Bone marrow (tissue), 2 donors: ENCODE results near the gene NINL.
"Not testable (repeated sequence)": the region's sequence is repeated elsewhere in the genome, so short reads cannot be mapped to it uniquely, and the experiment has no call there.

ENCODE experiments used
- DNase-seq, 2 donors: peaks; one replicate each; lab custom pipeline; 2025; lab: John Stamatoyannopoulos, UW

NINL gene

GRCh38 chr20:25484224-25484846, 101.0 kb downstream of the NINL start:
- DNase-seq = no peak

DNA sequence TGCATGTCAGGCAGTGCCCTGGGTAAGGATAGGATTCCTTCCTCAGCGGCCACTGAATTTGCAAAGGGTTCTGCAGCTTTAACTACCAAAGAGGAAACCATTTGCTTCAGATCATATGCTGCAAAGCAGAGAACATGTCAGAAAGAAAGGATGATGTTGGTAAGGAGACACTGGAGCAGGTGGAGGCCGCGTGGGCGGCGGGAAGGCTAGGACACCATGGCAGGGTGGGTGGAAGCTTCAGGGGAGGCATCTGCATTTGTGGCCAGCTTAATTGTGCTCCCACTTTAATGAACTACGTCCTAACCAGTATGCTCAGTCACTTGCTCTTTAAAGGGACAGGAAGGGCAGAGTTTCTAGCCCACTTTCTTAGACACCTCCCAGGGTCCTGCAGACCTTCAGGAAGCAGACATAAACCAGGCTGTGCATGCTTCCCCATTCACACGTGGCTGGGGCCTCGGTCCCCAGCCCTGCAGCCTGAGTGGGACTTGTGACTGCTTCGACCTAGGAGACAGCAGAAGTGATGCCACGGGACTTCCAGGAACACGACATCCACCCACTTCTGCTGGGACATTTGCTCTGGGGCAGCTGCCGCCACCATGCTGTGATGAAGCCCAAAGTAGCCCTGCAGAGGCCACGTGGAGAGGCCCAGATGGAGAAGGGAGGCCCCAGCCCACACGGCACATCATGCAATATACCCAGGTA, 101.7 kb downstream of the NINL start:
- no peak for DNase-seq

GRCh38 chr20:25481918-25482253, 103.4 kb downstream of the NINL start:
- no peak for DNase-seq

GRCh38 chr20:25481235-25481917, 104.0 kb downstream of the NINL start:
- DNase-seq = no peak

GRCh38 chr20:25480797-25481196, 104.5 kb downstream of the NINL start:
- no peak for DNase-seq

DNA sequence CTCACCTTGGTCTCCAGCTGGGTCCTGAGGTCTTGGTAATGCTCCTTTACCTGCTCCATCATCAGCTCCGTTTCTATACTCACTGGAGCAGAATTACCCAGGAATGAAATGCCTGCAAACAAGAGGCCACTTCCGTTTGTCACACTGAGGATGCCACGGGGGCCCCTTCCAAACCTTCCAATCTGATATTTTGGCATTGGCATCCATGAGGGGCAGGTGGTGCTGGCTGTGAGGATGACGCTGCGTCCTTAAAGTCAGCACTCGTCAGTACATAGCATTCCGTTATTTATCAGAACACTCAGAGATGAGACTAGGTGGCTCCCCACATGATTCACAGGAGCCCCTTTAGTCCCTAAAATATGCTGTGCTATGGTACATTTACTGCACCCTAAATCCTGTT, 105.2 kb downstream of the NINL start:
- DNase-seq = no peak

- DNase-seq = no peak
These were observed 105.7 kb downstream of the NINL start for GRCh38 chr20:25479638-25480037.

GRCh38 chr20:25478889-25479568, 106.3 kb downstream of the NINL start:
- DNase-seq = no peak

- DNase-seq = no peak
These were observed 108.1 kb downstream of the NINL start for GRCh38 chr20:25477014-25477882.

- DNase-seq = no peak
These were observed 109.0 kb downstream of the NINL start for GRCh38 chr20:25476106-25477013.

GRCh38 chr20:25473297-25473696, 112.0 kb downstream of the NINL start:
- DNase-seq = not testable (repeated sequence)

GRCh38 chr20:25471020-25471419, 114.3 kb downstream of the NINL start:
- no peak for DNase-seq

DNA sequence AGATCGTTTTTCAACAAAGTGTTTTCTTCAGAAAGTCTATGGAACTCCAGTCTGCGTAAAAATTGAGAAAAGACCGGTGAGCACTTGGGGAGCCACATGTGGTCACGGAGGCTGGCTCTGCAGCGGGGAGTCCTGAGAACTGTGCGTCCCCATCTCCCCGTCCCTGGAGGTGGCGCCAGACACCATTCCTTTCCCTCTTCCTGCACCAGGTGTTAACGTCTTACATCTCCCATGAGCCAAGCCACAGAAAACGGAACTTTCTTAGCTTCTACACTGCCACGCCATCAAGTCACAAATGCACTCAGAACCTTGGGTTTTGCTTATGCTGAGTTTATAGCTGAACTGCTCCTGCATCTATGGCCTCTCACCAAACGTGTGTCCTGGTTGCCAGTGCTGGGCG, 115.3 kb downstream of the NINL start:
- no peak for DNase-seq

DNA sequence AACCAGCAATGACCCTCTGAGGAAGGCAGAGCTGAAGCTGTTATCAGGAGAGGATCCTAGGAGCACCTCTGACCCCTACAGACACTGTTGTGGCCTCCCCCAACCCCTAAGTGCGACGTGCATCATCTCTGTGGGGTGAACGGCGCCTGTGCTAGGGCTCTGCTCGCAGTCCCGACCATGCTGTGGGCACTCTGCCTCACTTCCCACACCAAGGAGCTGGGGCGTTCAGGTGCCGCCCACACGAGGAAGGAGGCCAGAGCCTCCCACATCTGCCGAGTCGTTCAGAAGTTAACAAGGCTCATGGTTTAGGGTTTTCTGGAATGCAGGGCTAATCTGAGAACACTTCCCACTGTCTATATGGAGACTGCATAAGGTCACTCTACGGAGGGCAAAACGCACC, 115.8 kb downstream of the NINL start:
- DNase-seq = no peak

DNA sequence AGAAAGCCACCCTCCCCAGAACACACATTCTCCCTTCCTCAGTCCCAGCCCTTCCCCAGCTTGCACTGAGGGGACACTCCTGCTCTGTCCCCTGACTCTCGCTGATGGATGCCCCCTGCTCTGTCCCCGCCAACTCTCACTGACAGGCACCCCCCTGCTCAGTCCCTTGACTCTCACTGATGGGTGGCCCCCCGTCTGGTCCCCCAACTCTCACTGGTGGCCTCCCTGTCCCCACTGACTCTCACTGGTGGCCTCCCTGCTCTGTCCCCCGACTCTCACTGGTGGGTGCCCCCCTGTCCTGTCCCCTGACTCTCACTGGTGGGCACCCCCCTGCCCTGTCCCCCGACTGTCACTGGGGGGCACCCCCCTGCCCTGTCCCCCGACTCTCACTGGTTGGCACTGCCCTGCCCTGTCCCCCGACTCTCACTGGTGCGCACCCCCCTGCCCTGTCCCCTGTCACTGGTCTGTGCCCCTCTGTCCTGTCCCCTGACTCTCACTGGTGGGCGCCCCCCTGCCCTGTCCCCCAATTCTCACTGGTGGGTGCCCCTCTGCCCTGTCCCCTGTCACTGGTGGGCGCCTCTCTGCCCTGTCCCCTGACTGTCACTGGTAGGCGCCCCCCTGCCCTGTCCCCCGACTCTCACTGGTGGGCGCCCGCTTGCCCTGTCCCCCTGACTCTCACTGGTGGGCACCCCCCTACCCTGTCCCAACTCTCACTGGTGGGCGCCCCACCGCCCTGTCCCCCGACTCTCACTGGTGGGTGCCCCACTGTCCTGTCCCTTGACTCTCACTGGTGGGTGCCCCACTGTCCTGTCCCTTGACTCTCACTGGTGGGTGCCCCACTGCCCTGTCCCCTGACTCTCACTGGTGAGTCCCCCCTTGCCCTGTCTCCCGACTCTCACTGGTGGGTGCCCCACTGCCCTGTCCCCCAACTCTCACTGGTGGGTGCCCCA, 116.9 kb downstream of the NINL start:
- DNase-seq = no peak

GRCh38 chr20:25467441-25467840, 117.9 kb downstream of the NINL start:
- no peak for DNase-seq

DNA sequence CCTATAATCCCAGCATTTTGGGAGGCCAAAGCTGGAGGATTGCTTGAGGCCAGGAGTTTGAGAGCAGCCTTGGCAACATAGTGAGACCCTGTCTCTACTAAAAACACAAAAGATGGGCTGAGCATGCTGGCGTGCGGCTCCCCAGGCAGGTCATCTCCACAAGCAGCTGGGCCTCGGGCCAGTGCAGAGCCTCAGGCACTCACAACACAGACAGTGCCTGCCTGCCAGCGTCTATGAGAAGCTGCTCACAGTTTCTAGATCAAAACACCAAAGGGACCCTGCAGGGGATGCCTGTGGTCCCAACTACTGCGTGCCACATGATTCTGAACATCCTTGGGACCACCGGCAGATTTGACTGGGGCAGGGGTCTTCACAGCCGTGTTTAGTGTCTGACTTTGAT, 118.5 kb downstream of the NINL start:
- DNase-seq = no peak

DNA sequence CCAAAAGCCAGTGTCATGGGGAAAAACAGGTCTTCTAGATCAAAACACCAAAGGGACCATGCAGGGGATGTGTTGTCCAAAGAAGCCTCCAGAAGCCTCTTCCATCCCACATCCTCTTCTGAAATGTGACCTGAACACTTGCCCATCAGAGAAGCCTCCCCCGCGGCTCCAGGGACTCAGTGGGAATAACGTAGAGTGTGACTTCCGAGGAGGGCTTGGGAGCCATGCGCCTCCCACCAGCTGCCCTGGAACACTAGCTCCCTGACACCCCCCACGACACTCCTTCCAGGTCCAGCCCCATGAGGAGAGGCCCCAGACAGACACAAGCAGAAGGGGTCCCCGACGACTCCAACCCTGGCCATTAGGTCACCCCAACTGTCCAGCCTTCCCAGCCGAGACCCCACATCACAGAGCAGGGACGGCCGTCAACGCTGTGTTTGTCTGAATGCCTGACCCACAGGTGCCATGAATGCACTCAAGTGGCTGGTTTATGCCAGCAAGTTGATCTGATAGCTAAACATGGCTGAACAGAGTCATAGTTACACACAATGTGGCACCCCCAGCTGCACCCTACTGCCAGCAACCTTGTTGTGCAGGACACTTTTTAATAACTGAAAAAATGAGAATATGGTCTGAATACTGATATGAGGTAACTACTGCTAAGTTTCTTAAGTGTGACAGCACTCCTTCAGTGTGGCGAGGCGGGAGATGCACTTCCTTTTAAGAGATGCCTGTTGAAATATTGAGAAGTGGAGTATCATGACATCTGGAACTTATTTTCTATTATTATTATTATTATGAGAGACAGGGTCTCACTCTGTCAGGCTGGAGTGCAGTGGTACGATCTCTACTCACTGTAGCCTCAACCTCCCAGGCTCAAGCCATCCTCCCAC, 119.8 kb downstream of the NINL start:
- DNase-seq = no peak
